HepG2 (cell line): ENCODE results near the gene VEGFB. TPM values are rescaled to one million over a fixed set of nuclear protein-coding genes. Genes with fewer than 3 reads are reported as not detected.

Experiments used
- ATAC-seq: fragments of 200-7000 bp; cut with Tn5 transposase; 3 replicates; pipeline ENCODE4 v1.9.1; 2020; ENCODE audit warnings: mild to moderate bottlenecking, moderate library complexity
- BruUV-seq: library from RNA; stranded (reverse); fragments of 400-500 nt; replicated peaks from 2 replicates; lab custom pipeline; 2021; lab: Mats Ljungman, UMichigan
- CTCF ChIA-PET: fragments of 300-600 bp; formaldehyde crosslinking; extraction: SDS; loops from one replicate; lab custom pipeline; 2021; ENCODE audit warnings: low total read pairs, inconsistent platforms, low intra/inter-chr PET ratio; lab: Yijun Ruan, JAX
- POLR2A ChIA-PET: fragments of 350-600 bp; sonication (Branson Sonifier 250); formaldehyde crosslinking; loops from one replicate; lab custom pipeline; 2020; ENCODE audit warnings: antibody characterized with exemption, inconsistent platforms; lab: Yijun Ruan, JAX
- DNase-seq: peaks from one replicate; pipeline ENCODE4 v3.0.0-alpha.2; 2015; ENCODE audit warnings: low spot score
- FAIRE-seq: peaks from 3 replicates; lab custom pipeline; 2011; peaks lifted over from hg19 to GRCh38; lab: Jason Lieb, UNC
- H2AFZ ChIP-seq: one replicate; pipeline ENCODE4 v1.6.1; 2011; ENCODE audit warnings: low read length, inconsistent platforms
- H3K27ac ChIP-seq: fragments of 300-600 bp; 3 replicates; pipeline ENCODE4 v1.8.0; 2011; ENCODE audit warnings: mixed run types, mild to moderate bottlenecking, mixed read lengths, low read length, inconsistent platforms; ENCODE audit not compliant: insufficient read depth; ENCODE audit errors: extremely low read length
- H3K27me3 ChIP-seq, 2 experiments: fragments of 200-600 bp in 1 of 2; 2 replicates in 1 of 2; 3 replicates in 1 of 2; pipeline versions ENCODE4 v1.6.0 to v1.8.0; 2011; ENCODE audit warnings: low read length in 2 of 2, mild to moderate bottlenecking in 2 of 2, moderate library complexity in 2 of 2, inconsistent platforms in 1 of 2; ENCODE audit not compliant: insufficient read depth in 2 of 2, control insufficient read depth in 1 of 2
- H3K36me3 ChIP-seq, 2 experiments: fragments of 200-600 bp in 1 of 2; replicated peaks in 1 of 2; 2 replicates in 1 of 2; 3 replicates in 1 of 2; pipeline versions ENCODE4 v1.5.1 to v1.8.0; 2011; ENCODE audit warnings: low read length in 2 of 2, inconsistent platforms in 1 of 2; ENCODE audit not compliant: insufficient read depth in 2 of 2, control insufficient read depth in 1 of 2
- H3K4me1 ChIP-seq: 2 replicates; pipeline ENCODE4 v1.5.1; 2012; ENCODE audit warnings: low read length, inconsistent platforms; ENCODE audit not compliant: insufficient read depth
- H3K4me2 ChIP-seq: 2 replicates; pipeline ENCODE4 v1.6.0; 2011; ENCODE audit warnings: low read depth, low read length, inconsistent platforms
- H3K4me3 ChIP-seq, 3 experiments: fragments of 200-600 bp in 1 of 3; sonication (generic), shearing (Covaris generic) in 1 of 3; replicated peaks in 1 of 3; 2 replicates each; pipeline ENCODE4 v1.5.1; 2011 to 2016; ENCODE audit warnings: low read length in 3 of 3, inconsistent platforms in 2 of 3, low read depth in 2 of 3, mild to moderate bottlenecking in 2 of 3, control low read depth in 1 of 3, mixed read lengths in 1 of 3; ENCODE audit not compliant: insufficient read depth in 1 of 3
- H3K79me2 ChIP-seq: one replicate; pipeline ENCODE4 v1.6.1; 2011; ENCODE audit warnings: low read length, inconsistent platforms; ENCODE audit not compliant: insufficient read depth
- H3K9ac ChIP-seq: 2 replicates; pipeline ENCODE4 v1.6.0; 2011; ENCODE audit warnings: mild to moderate bottlenecking, low read depth, low read length, inconsistent platforms; ENCODE audit not compliant: insufficient read depth
- H3K9me3 ChIP-seq: 2 replicates; pipeline ENCODE4 v1.5.1; 2012; ENCODE audit warnings: mild to moderate bottlenecking, low read length
- H4K20me1 ChIP-seq: 2 replicates; pipeline ENCODE4 v1.6.0; 2011; ENCODE audit warnings: inconsistent platforms, mild to moderate bottlenecking, low read length, moderate library complexity; ENCODE audit not compliant: insufficient read depth
- HNRNPL ChIP-seq: fragments of 200-400 bp; formaldehyde crosslinking; IDR thresholded peaks from 2 replicates; pipeline ENCODE4 v1.6.1; 2017; ENCODE audit warnings: mild to moderate bottlenecking, low read depth, low read length
- HNRNPLL ChIP-seq: fragments of 200-400 bp; formaldehyde crosslinking; IDR thresholded peaks from 2 replicates; pipeline ENCODE4 v1.6.1; 2017; ENCODE audit warnings: mild to moderate bottlenecking, low read depth, low read length; ENCODE audit not compliant: poor library complexity, severe bottlenecking
- HOXA7 ChIP-seq: sonication (generic); formaldehyde crosslinking; IDR thresholded peaks from 2 replicates; pipeline ENCODE4 v1.8.1; 2022; ENCODE audit warnings: mild to moderate bottlenecking, missing genetic modification reagents, moderate library complexity
- MIER2 ChIP-seq: IDR thresholded peaks from 2 replicates; pipeline ENCODE4 v1.6.1; 2016; ENCODE audit warnings: missing biosample characterization, missing genetic modification reagents
- ZNF124 ChIP-seq: sonication (generic); formaldehyde crosslinking; IDR thresholded peaks from 2 replicates; pipeline ENCODE4 v1.4.0; 2020; ENCODE audit warnings: missing genetic modification reagents
- ZNF432 ChIP-seq: sonication (generic); formaldehyde crosslinking; IDR thresholded peaks from 2 replicates; pipeline ENCODE4 v1.5.0; 2020; ENCODE audit warnings: missing genetic modification reagents, mild to moderate bottlenecking, borderline replicate concordance
- ZNF790 ChIP-seq: sonication (generic); formaldehyde crosslinking; IDR thresholded peaks from 2 replicates; pipeline ENCODE4 v1.8.0; 2022; ENCODE audit warnings: missing genetic modification reagents, mild to moderate bottlenecking, borderline replicate concordance
- WGBS: methylation state at CpG from one replicate; pipeline ENCODE4 v1.1.6; 2017; ENCODE audit warnings: low lambda C conversion rate; 5-methylcytosine and 5-hydroxymethylcytosine counted together
- in situ Hi-C: cut with HindIII; loops from 2 replicates; pipeline ENCODE4 v1.10.0; 2017; ENCODE audit warnings: low pct_unique_long_range_greater_than_20kb; ENCODE audit not compliant: extremely low pct_ligation_motif_present
- intact Hi-C: fragments of 100-400 bp; cut with micrococcal nuclease; formaldehyde crosslinking; loops from one replicate; pipeline ENCODE4 v1.10.0; 2022; ENCODE audit not compliant: unreplicated experiment
- polyA plus RNA-seq, 8 experiments: library from polyadenylated mRNA; depleted of rRNA in 3 of 8; stranded (reverse) in 7 of 8; unstranded in 1 of 8; fragments of >200 nt; fragmentation: Illumina TruSeq in 4 of 8; extraction: Trizol in 4 of 8; gene quantifications; 2 replicates each; pipeline versions ENCODE4 v1.2.1 to v1.2.3, GENCODE V29; 2011 to 2016; ENCODE audit warnings: low read depth in 4 of 8, missing spikeins in 1 of 8, mixed read lengths in 1 of 8; ENCODE audit not compliant: insufficient read depth in 1 of 8
- total RNA-seq, 5 experiments: library from RNA; depleted of rRNA; stranded (reverse); fragments of >200 nt; fragmentation: Illumina TruSeq; extraction: Trizol; gene quantifications; 2 replicates each; pipeline ENCODE4 v1.2.3, GENCODE V29; 2016; ENCODE audit warnings: low read depth in 1 of 5
- TF ChIP-seq, protein P1 (sequence below): sonication (generic); formaldehyde crosslinking; IDR thresholded peaks from 2 replicates; pipeline ENCODE4 v1.5.0; 2020; ENCODE audit warnings: mild to moderate bottlenecking, missing genetic modification reagents
- TF ChIP-seq, protein P2 (sequence below): IDR thresholded peaks from 2 replicates; pipeline ENCODE4 v1.6.1; 2016; ENCODE audit warnings: low read depth, missing genetic modification reagents, missing compliant biosample characterization

Gene VEGFB
- total and polyA plus RNA-seq, 2 of the 13 experiments (the other 11 are each of a cell fraction or from before 2014, with no cell fraction given): 9.0 to 11.3 TPM

DNA sequence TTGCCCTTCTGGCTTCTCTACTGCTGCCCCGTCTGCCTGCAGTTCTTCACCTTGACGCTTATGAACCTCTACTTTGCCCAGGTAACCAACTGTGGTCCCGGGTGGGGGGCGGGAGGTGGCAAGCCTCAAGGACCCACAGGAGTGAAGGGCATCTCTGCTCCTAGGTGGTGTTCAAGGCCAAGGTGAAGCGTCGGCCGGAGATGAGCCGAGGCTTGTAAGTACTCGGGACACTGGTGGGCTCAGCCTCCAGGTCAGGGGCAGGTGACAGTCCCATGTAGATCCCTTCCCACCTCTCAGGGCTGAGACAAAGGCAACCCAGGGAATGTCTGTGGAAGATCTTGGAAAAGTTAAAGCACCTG lies 52.4 kb downstream of the VEGFB start:
- no peaks in the 10 kb centered on the region for H3K36me3 ChIP-seq
- no peaks in the 10 kb centered on the region for H3K79me2 ChIP-seq
- H3K27me3 ChIP-seq: peaks cover 4 to 16% of the 10 kb centered on the region in 2 experiments; a peak in 4 of 5 replicates
- ChIA-PET CTCF (no interaction called here), POLR2A (interaction anchor here (2.4 kb wide), 1 partner anchor 31 kb away, joined by 14 read pairs; the partner anchor contains the start of genes PRDX5 and TRMT112)
- no peak overlapping the region; a peak in 1 of 6 replicates for H3K4me3 ChIP-seq
- no peak for DNase-seq
- in situ Hi-C loops: no loop called here
- no peak overlapping the region for H2AFZ ChIP-seq
- 70% methylated on average over 9 of the region's 9 CpGs for WGBS
- H3K4me1 ChIP-seq: peaks cover 28% of the 10 kb centered on the region; the same call in 1 of the 2 replicates
- ATAC-seq: no peak
- no TSS peak for BruUV-seq
- no peaks in the 10 kb centered on the region for H4K20me1 ChIP-seq
- no peak for FAIRE-seq
- TF ChIP-seq HNRNPL: 0 out of 2 replicates have a peak, but pooled peaks have one; percentile 3
- TF ChIP-seq, protein P1, sequence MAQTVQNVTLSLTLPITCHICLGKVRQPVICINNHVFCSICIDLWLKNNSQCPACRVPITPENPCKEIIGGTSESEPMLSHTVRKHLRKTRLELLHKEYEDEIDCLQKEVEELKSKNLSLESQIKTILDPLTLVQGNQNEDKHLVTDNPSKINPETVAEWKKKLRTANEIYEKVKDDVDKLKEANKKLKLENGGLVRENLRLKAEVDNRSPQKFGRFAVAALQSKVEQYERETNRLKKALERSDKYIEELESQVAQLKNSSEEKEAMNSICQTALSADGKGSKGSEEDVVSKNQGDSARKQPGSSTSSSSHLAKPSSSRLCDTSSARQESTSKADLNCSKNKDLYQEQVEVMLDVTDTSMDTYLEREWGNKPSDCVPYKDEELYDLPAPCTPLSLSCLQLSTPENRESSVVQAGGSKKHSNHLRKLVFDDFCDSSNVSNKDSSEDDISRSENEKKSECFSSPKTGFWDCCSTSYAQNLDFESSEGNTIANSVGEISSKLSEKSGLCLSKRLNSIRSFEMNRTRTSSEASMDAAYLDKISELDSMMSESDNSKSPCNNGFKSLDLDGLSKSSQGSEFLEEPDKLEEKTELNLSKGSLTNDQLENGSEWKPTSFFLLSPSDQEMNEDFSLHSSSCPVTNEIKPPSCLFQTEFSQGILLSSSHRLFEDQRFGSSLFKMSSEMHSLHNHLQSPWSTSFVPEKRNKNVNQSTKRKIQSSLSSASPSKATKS: no peak
- H3K9ac ChIP-seq: no peak overlapping the region; the same call in 1 of the 2 replicates
- peak overlapping the region; percentile 97; the same call in 1 of the 2 replicates for H3K4me2 ChIP-seq
- H3K27ac ChIP-seq: no peak overlapping the region
- intact Hi-C loops: no loop called here
- H3K9me3 ChIP-seq: no peaks in the 10 kb centered on the region

DNA sequence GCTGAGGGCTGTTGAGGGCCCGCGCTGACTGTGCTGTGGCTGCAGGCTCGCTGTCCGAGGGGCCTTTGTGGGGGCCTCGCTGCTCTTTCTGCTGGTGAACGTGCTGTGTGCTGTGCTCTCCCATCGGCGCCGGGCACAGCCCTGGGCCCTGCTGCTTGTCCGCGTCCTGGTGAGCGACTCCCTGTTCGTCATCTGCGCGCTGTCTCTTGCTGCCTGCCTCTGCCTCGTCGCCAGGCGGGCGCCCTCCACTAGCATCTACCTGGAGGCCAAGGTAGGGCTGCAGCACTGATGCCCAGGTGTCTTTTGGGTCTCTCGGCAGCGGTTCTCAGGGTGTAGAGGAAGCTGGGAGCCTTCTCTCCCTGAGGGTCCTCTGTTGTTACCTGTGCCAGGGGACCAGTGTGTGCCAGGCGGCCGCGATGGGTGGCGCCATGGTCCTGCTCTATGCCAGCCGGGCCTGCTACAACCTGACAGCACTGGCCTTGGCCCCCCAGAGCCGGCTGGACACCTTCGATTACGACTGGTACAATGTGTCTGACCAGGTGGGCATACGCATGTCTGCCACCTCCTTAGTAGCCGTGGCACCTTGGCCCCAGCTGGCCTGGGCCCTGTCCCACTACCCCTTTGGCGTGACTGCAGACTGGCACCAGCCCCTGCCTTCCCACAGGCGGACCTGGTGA lies 53.4 kb downstream of the VEGFB start:
- Histone ChIP-seq H3K27me3 (peaks cover 9 to 26% of the 10 kb centered on the region in 2 experiments), H3K4me1 (peaks cover 28% of the 10 kb centered on the region; the same call in 1 of the 2 replicates), H3K79me2 (no peaks in the 10 kb centered on the region), H3K27ac (no peak overlapping the region), H3K9me3 (no peaks in the 10 kb centered on the region), H2AFZ (no peak overlapping the region), H3K4me2 (no peak overlapping the region), H3K9ac (no peak overlapping the region), H4K20me1 (no peaks in the 10 kb centered on the region), H3K4me3 (no peak overlapping the region), H3K36me3 (no peaks in the 10 kb centered on the region)
- intact Hi-C loops: no loop called here
- ATAC-seq: no peak
- ChIA-PET CTCF (no interaction called here), POLR2A (no interaction called here)
- WGBS: 95% methylated on average over 18 of the region's 33 CpGs
- no peak for DNase-seq
- no TSS peak for BruUV-seq
- FAIRE-seq: no peak
- in situ Hi-C loops: no loop called here
- TF ChIP-seq HOXA7 (CRISPR knock-in tag): no peak
- 0 out of 2 replicates have a peak, but pooled peaks have one; percentile 39 for TF ChIP-seq HNRNPL
- TF ChIP-seq, protein P2, sequence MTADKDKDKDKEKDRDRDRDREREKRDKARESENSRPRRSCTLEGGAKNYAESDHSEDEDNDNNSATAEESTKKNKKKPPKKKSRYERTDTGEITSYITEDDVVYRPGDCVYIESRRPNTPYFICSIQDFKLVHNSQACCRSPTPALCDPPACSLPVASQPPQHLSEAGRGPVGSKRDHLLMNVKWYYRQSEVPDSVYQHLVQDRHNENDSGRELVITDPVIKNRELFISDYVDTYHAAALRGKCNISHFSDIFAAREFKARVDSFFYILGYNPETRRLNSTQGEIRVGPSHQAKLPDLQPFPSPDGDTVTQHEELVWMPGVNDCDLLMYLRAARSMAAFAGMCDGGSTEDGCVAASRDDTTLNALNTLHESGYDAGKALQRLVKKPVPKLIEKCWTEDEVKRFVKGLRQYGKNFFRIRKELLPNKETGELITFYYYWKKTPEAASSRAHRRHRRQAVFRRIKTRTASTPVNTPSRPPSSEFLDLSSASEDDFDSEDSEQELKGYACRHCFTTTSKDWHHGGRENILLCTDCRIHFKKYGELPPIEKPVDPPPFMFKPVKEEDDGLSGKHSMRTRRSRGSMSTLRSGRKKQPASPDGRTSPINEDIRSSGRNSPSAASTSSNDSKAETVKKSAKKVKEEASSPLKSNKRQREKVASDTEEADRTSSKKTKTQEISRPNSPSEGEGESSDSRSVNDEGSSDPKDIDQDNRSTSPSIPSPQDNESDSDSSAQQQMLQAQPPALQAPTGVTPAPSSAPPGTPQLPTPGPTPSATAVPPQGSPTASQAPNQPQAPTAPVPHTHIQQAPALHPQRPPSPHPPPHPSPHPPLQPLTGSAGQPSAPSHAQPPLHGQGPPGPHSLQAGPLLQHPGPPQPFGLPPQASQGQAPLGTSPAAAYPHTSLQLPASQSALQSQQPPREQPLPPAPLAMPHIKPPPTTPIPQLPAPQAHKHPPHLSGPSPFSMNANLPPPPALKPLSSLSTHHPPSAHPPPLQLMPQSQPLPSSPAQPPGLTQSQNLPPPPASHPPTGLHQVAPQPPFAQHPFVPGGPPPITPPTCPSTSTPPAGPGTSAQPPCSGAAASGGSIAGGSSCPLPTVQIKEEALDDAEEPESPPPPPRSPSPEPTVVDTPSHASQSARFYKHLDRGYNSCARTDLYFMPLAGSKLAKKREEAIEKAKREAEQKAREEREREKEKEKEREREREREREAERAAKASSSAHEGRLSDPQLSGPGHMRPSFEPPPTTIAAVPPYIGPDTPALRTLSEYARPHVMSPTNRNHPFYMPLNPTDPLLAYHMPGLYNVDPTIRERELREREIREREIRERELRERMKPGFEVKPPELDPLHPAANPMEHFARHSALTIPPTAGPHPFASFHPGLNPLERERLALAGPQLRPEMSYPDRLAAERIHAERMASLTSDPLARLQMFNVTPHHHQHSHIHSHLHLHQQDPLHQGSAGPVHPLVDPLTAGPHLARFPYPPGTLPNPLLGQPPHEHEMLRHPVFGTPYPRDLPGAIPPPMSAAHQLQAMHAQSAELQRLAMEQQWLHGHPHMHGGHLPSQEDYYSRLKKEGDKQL: no peak
- TF ChIP-seq ZNF124 (CRISPR knock-in tag): no peak
- TF ChIP-seq ZNF432 (CRISPR knock-in tag): no peak
- TF ChIP-seq HNRNPLL: peak; percentile 15
- no peak for TF ChIP-seq MIER2 (CRISPR knock-in tag)
- TF ChIP-seq ZNF790: no peak
